Kidney tubule cell (primary cell): ENCODE data around the gene RPS4Y1.

Source experiments
- DNase-seq: peaks from one replicate; pipeline ENCODE4 v3.0.0-alpha.2; 2018; ENCODE audit warnings: low spot score

Gene RPS4Y1

GRCh38 chrY:2883561-2883960 lies 42.2 kb downstream of the RPS4Y1 start:
- DNase-seq = no peak

DNA sequence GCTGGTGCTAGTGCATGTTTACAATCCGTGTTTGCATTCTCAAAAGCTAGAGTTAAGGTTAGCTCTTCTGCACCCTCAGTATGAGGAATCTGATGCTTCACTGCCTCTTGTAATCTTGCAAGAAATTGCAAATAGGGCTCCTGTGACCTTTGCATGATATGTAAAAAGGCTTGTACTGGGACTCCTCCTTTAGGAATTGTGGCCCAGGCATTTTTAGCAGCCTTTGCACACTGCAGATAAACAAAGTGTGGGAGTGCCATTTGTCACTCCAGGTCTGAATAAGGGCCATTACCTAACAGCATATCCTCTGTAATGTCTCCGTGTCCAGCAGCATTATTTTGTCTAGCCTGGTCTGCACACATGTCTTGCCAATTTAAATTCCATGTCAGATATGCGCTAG lies 44.5 kb downstream of the RPS4Y1 start:
- DNase-seq = no peak

GRCh38 chrY:2887386-2887785 lies 46.0 kb downstream of the RPS4Y1 start:
- no peak for DNase-seq

DNA sequence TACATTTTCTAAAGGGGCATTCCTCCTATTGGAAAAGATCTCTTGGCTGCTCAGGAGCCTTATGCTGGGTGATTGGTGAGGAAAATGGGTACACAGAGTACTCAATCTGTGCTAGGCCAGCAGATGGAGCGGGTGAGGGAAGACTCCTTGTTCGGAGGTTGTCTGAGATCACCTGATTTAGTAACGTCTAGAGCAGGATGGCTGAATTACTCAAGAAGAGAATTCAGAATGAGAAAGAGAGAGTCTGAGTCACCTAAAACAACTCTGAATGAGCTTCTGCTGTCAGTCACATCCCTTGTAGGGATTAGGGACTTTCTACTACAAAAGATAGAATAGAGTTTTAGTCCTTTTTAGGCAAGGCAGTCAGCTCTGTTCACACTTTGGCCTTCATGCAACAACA lies 46.6 kb downstream of the RPS4Y1 start:
- no peak for DNase-seq

DNA sequence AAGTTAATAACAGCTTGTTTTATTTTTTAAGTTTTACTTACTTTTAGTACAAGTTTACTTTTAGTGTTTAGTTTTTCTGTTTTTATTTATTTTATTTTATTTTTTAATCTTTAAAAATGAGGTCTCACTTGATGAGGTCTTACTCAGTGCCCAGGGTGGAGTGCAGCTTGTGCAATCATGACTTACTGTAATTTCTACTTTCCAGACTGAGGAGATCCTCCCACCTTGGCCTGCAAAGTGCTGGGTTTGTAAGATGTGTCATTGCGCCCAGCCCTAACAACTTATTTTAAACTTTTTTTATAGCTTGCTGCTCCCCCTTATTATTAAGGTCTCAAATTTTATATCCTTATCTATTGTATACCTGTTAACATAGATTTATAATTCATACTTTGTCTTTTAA lies 52.1 kb downstream of the RPS4Y1 start:
- DNase-seq = no peak

DNA sequence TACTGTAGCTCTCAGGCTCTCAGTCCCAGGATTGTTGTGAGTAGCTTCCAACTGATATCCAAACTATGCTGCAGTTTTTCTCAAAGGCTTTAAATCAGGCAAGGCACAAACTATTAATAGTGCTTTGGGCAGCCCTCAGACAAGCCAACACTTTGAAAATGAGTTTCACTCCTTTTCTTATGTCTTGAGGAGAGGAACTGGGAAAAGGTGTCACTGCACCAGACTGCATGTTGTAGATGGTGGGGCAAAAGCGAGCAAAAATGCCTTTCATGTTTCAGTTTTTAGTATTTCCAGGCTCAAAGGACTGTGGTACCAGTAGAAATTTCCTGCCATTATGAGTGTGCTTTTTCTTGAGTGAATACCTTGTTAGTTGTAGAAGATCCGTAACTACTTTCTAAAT lies 54.6 kb downstream of the RPS4Y1 start:
- no peak for DNase-seq

DNA sequence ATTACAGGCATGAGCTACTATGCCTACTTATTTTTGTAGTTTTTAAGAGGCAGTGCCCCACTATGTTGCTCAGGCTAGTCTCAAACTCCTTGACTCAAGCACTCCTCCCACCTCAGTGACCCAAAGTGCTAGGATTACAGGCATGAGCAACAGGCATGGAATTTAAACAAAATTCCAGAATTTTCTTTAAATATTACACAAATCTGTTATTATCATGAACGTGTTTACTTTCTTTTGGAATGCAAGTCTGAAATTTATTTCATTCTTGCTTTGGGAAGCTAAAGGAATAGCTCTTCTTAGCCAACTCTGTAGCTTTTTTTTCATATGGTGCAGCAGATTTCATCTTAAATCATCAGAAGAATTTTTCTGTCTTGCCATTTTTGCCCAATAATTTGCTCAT lies 66.0 kb downstream of the RPS4Y1 start:
- DNase-seq = no peak

GRCh38 chrY:2913066-2913815 lies 71.8 kb downstream of the RPS4Y1 start:
- DNase-seq = no peak
